NCI-H82 (cell line): Measurements from ENCODE around the gene APBB2.

Experiments used
- DNase-seq: peaks from one replicate; lab custom pipeline; 2025; lab: John Stamatoyannopoulos, UW

The APBB2 gene

GRCh38 chr4:41214136-41214824 lies at the start of gene APBB2:
Gene APBB2, minus strand, starts transcription at chr4:41214542. Its CDS starts 181,288 bp downstream, at chr4:41033254.
- DNase-seq: peak; percentile 97

- no peak for DNase-seq
These were observed 47.9 kb upstream of the APBB2 start for GRCh38 chr4:41262198-41262597.

- DNase-seq: no peak
These were observed 45.9 kb upstream of the APBB2 start for GRCh38 chr4:41260116-41260733.

- peak; percentile 44 for DNase-seq
These were observed 44.4 kb upstream of the APBB2 start for GRCh38 chr4:41258783-41259182.

- peak; percentile 44 for DNase-seq
These were observed 43.6 kb upstream of the APBB2 start for GRCh38 chr4:41257906-41258305.

GRCh38 chr4:41257257-41257901 lies 43.0 kb upstream of the APBB2 start:
- DNase-seq: peak; percentile 72

- peak; percentile 97 for DNase-seq
These were observed 42.5 kb upstream of the APBB2 start, which contains the start of gene UCHL1 for GRCh38 chr4:41256740-41257256. Gene UCHL1, plus strand, starts transcription at chr4:41256928. Its CDS starts 49 bp downstream, at chr4:41256977.

- peak; percentile 38 for DNase-seq
These were observed 41.9 kb upstream of the APBB2 start for GRCh38 chr4:41256131-41256739.

- DNase-seq: no peak
These were observed 31.6 kb upstream of the APBB2 start for GRCh38 chr4:41245983-41246382.

GRCh38 chr4:41241919-41242318 lies 27.6 kb upstream of the APBB2 start:
- DNase-seq: no peak

- no peak for DNase-seq
These were observed 22.2 kb upstream of the APBB2 start for GRCh38 chr4:41236508-41236907.

- no peak for DNase-seq
These were observed 21.7 kb upstream of the APBB2 start for GRCh38 chr4:41236032-41236431.

- DNase-seq: no peak
These were observed 18.5 kb upstream of the APBB2 start for GRCh38 chr4:41232856-41233255.

GRCh38 chr4:41232406-41232805 lies 18.1 kb upstream of the APBB2 start:
- no peak for DNase-seq

GRCh38 chr4:41227902-41228301 lies 13.6 kb upstream of the APBB2 start:
- no peak for DNase-seq

GRCh38 chr4:41221850-41222645 lies 7.7 kb upstream of the APBB2 start:
- DNase-seq: no peak

GRCh38 chr4:41219421-41219950 lies 5.1 kb upstream of the APBB2 start:
- no peak for DNase-seq

GRCh38 chr4:41218703-41219102 lies 4.4 kb upstream of the APBB2 start:
- peak; percentile 64 for DNase-seq

- DNase-seq: no peak
These were observed 3.0 kb upstream of the APBB2 start for GRCh38 chr4:41217374-41217773.

- no peak for DNase-seq
These were observed 2.6 kb upstream of the APBB2 start for GRCh38 chr4:41217020-41217333.

GRCh38 chr4:41216294-41217019 lies 2.1 kb upstream of the APBB2 start:
- DNase-seq: peak; percentile 92
